ENCODE results near the gene ARHGAP15. TPM values are rescaled to one million over a fixed set of nuclear protein-coding genes. Genes with fewer than 3 reads are reported as not detected.

Gene ARHGAP15
- total and polyA plus RNA-seq, 9 donors: 1.5 to 10.0 (median 2.6) TPM

- intact Hi-C loops (cut with DNase I): no loop called here
- Histone ChIP-seq H3K4me3 (no peak overlapping the region), H3K27me3 (no peaks in the 10 kb centered on the region), H3K9me3 (no peaks in the 10 kb centered on the region), H3K4me1 (ENCODE audit: insufficient read depth) (no peaks in the 10 kb centered on the region), H3K27ac (no peak overlapping the region), H3K36me3 (no peaks in the 10 kb centered on the region)
- no peak for DNase-seq
- TF ChIP-seq POLR2A (IDR thresholded peaks at IDR 0.05) (no peak), EP300 (IDR thresholded peaks at IDR 0.05) (no peak), CTCF (IDR thresholded peaks at IDR 0.05) (no peak)
- WGBS, 3 donors: 88 to 95% (median 93%) methylated on average over 2 of the region's 2 CpGs
Measured at GRCh38 chr2:143718745-143719144, 589.5 kb downstream of the ARHGAP15 start.

GRCh38 chr2:143719406-143719805 lies 590.2 kb downstream of the ARHGAP15 start:
- Histone ChIP-seq H3K27me3 (no peaks in the 10 kb centered on the region), H3K4me1 (ENCODE audit: insufficient read depth) (no peaks in the 10 kb centered on the region), H3K27ac (no peak overlapping the region), H3K4me3 (no peak overlapping the region), H3K9me3 (no peaks in the 10 kb centered on the region), H3K36me3 (no peaks in the 10 kb centered on the region)
- TF ChIP-seq POLR2A (IDR thresholded peaks at IDR 0.05) (no peak), EP300 (IDR thresholded peaks at IDR 0.05) (no peak), CTCF (IDR thresholded peaks at IDR 0.05) (no peak)
- WGBS, 3 donors: 74 to 78% (median 74%) methylated on average over 2 of the region's 2 CpGs
- no peak for DNase-seq
- intact Hi-C loops (cut with DNase I): no loop called here

- Histone ChIP-seq H3K4me3 (no peak overlapping the region), H3K27me3 (no peaks in the 10 kb centered on the region), H3K9me3 (no peaks in the 10 kb centered on the region), H3K27ac (no peak overlapping the region), H3K4me1 (ENCODE audit: insufficient read depth) (no peaks in the 10 kb centered on the region), H3K36me3 (no peaks in the 10 kb centered on the region)
- no peak for DNase-seq
- 86 to 92% (median 87%) methylated on average over 17 of the region's 17 CpGs for WGBS, 3 donors
- intact Hi-C loops (cut with DNase I): no loop called here
- no peak for TF ChIP-seq CTCF (IDR thresholded peaks at IDR 0.05)
- TF ChIP-seq POLR2A (IDR thresholded peaks at IDR 0.05): no peak
- no peak for TF ChIP-seq EP300 (IDR thresholded peaks at IDR 0.05)
Measured at GRCh38 chr2:143720095-143720664, 591.0 kb downstream of the ARHGAP15 start.

- intact Hi-C loops (cut with DNase I): no loop called here
- WGBS, 3 donors: 77 to 81% (median 77%) methylated on average over 2 of the region's 2 CpGs
- Histone ChIP-seq H3K27me3 (no peaks in the 10 kb centered on the region), H3K36me3 (no peaks in the 10 kb centered on the region), H3K27ac (no peak overlapping the region), H3K4me3 (no peak overlapping the region), H3K9me3 (no peaks in the 10 kb centered on the region), H3K4me1 (ENCODE audit: insufficient read depth) (no peaks in the 10 kb centered on the region)
- no peak for DNase-seq
- TF ChIP-seq EP300 (IDR thresholded peaks at IDR 0.05) (no peak), CTCF (IDR thresholded peaks at IDR 0.05) (no peak), POLR2A (IDR thresholded peaks at IDR 0.05) (no peak)
Measured at GRCh38 chr2:143725400-143725799, 596.2 kb downstream of the ARHGAP15 start.
